Stomach (tissue), 4 donors: ENCODE measurements around the gene KCTD20.

Experiments
- CTCF ChIP-seq, 7 experiments: fragments of 450-650 bp in 4 of 7; fragments of 200-600 bp in 3 of 7; sonication (generic) in 3 of 7; IDR thresholded peaks; one replicate each; pipeline ENCODE4 v1.5.1; 2016 to 2019; ENCODE audit warnings: antibody characterized with exemption in 7 of 7, control low read depth in 2 of 7, mild to moderate bottlenecking in 1 of 7
- POLR2A ChIP-seq, 4 donors: fragments of 450-650 bp; IDR thresholded peaks; one replicate each; pipeline ENCODE4 v1.6.1; 2016; ENCODE audit warnings: antibody characterized with exemption in 4 of 4, control low read depth in 2 of 4, mild to moderate bottlenecking in 1 of 4, moderate library complexity in 1 of 4
- POLR2AphosphoS5 ChIP-seq, 3 donors: sonication (generic); formaldehyde crosslinking; IDR thresholded peaks; one replicate each; pipeline ENCODE4 v1.6.1; 2016; ENCODE audit warnings: antibody characterized with exemption in 3 of 3

GRCh38 chr6:36460916-36461315, 18.1 kb downstream of the KCTD20 start:
- no peak for TF ChIP-seq CTCF (IDR thresholded peaks at IDR 0.05)
- no peak for TF ChIP-seq POLR2AphosphoS5 (IDR thresholded peaks at IDR 0.05)
- no peak for TF ChIP-seq POLR2A (IDR thresholded peaks at IDR 0.05)
